Measurements from ENCODE around the gene JDP2. TPM values are rescaled to one million over a fixed set of nuclear protein-coding genes. Genes with fewer than 3 reads are reported as not detected.

JDP2 gene
- polyA plus RNA-seq, 1 donor, result 45.3 TPM

- no peak for DNase-seq (ENCODE audit: low read depth)
Measured at GRCh38 chr14:75437201-75438143, 9.7 kb downstream of the JDP2 start.

- no peak for DNase-seq (ENCODE audit: low read depth)
Measured at GRCh38 chr14:75438486-75439080, 10.8 kb downstream of the JDP2 start.

- no peak for DNase-seq (ENCODE audit: low read depth)
Measured at GRCh38 chr14:75439989-75440388, 12.2 kb downstream of the JDP2 start.

GRCh38 chr14:75440733-75441477 lies 13.1 kb downstream of the JDP2 start:
- DNase-seq (ENCODE audit: low read depth), result no peak

- no peak for DNase-seq (ENCODE audit: low read depth)
Measured at GRCh38 chr14:75441728-75442127, 13.9 kb downstream of the JDP2 start.

- no peak for DNase-seq (ENCODE audit: low read depth)
Measured at GRCh38 chr14:75442166-75442565, 14.3 kb downstream of the JDP2 start.

GRCh38 chr14:75442642-75443041 lies 14.8 kb downstream of the JDP2 start:
- DNase-seq (ENCODE audit: low read depth), result no peak

- no peak for DNase-seq (ENCODE audit: low read depth)
Measured at GRCh38 chr14:75443203-75443969, 15.6 kb downstream of the JDP2 start.

- DNase-seq (ENCODE audit: low read depth), result no peak
Measured at GRCh38 chr14:75445236-75445635, 17.4 kb downstream of the JDP2 start.

GRCh38 chr14:75445963-75446362 lies 18.1 kb downstream of the JDP2 start:
- DNase-seq (ENCODE audit: low read depth), result no peak

- no peak for DNase-seq (ENCODE audit: low read depth)
Measured at GRCh38 chr14:75446447-75446846, 18.6 kb downstream of the JDP2 start.

GRCh38 chr14:75448209-75448608 lies 20.4 kb downstream of the JDP2 start:
- DNase-seq (ENCODE audit: low read depth), result no peak

- DNase-seq (ENCODE audit: low read depth), result no peak
Measured at GRCh38 chr14:75449036-75449435, 21.2 kb downstream of the JDP2 start.

- DNase-seq (ENCODE audit: low read depth), result no peak
Measured at GRCh38 chr14:75449696-75450095, 21.9 kb downstream of the JDP2 start.

- no peak for DNase-seq (ENCODE audit: low read depth)
Measured at GRCh38 chr14:75450381-75451276, 22.8 kb downstream of the JDP2 start.

GRCh38 chr14:75452324-75452723 lies 24.5 kb downstream of the JDP2 start:
- DNase-seq (ENCODE audit: low read depth), result no peak

GRCh38 chr14:75452900-75453816 lies 25.3 kb downstream of the JDP2 start:
- DNase-seq (ENCODE audit: low read depth), result no peak

- no peak for DNase-seq (ENCODE audit: low read depth)
Measured at GRCh38 chr14:75453817-75454434, 26.1 kb downstream of the JDP2 start.

GRCh38 chr14:75454963-75455546 lies 27.2 kb downstream of the JDP2 start:
- DNase-seq (ENCODE audit: low read depth), result no peak
